GM12892 (cell line): Measurements from ENCODE around the gene LDB3.

Source experiments
- POLR2A ChIP-seq: IDR thresholded peaks from 2 replicates; pipeline ENCODE4 v1.6.1; 2011; ENCODE audit warnings: low read depth, low read length, control low read depth
- POLR2AphosphoS5 ChIP-seq: IDR thresholded peaks from 2 replicates; pipeline ENCODE4 v1.6.1; 2011; ENCODE audit warnings: low read depth, low read length, control low read depth

GRCh38 chr10:86751477-86751876, 83.2 kb downstream of the LDB3 start:
- TF ChIP-seq POLR2A (no peak), POLR2AphosphoS5 (no peak)
